Upper lobe of left lung (tissue), 6 donors: ENCODE measurements around the gene KRTAP10-7. TPM values are rescaled to one million over a fixed set of nuclear protein-coding genes. Genes with fewer than 3 reads are reported as not detected.

Experiments
- ATAC-seq, 2 donors: fragments of 200-7000 bp; cut with Tn5 transposase; one replicate each; pipeline ENCODE4 v1.9.1; 2022; ENCODE audit warnings: mild to moderate bottlenecking in 2 of 2, moderate library complexity in 2 of 2; ENCODE audit not compliant: low FRiP score in 2 of 2
- DNase-seq, 2 donors: peaks; one replicate each; pipeline ENCODE4 v3.0.0-alpha.2; 2019 to 2020
- H3K27ac ChIP-seq, 4 donors: fragments of 200-600 bp; sonication (generic); one replicate each; pipeline ENCODE4 v1.5.1; 2016 to 2019
- H3K27me3 ChIP-seq, 4 donors: fragments of 200-600 bp; sonication (generic); one replicate each; pipeline ENCODE4 v1.5.1; 2017 to 2019
- H3K36me3 ChIP-seq, 4 donors: fragments of 200-600 bp; sonication (generic); one replicate each; pipeline ENCODE4 v1.5.1; 2016 to 2019
- H3K4me1 ChIP-seq, 4 donors: fragments of 200-600 bp; sonication (generic); one replicate each; pipeline ENCODE4 v1.5.1; 2018 to 2019
- H3K4me3 ChIP-seq, 4 donors: fragments of 200-600 bp; sonication (generic); one replicate each; pipeline ENCODE4 v1.5.1; 2017 to 2019; ENCODE audit warnings: mild to moderate bottlenecking in 2 of 4, moderate library complexity in 1 of 4
- H3K9me3 ChIP-seq, 4 donors: fragments of 200-600 bp; sonication (generic); one replicate each; pipeline ENCODE4 v1.5.1; 2018 to 2019
- CTCF ChIP-seq, 6 experiments: fragments of 450-650 bp in 4 of 6; fragments of 200-600 bp in 2 of 6; sonication (generic) in 2 of 6; IDR thresholded peaks; one replicate each; pipeline ENCODE4 v1.5.1; 2016 to 2019; ENCODE audit warnings: antibody characterized with exemption in 6 of 6
- EP300 ChIP-seq, 4 donors: sonication (generic); formaldehyde crosslinking; IDR thresholded peaks; one replicate each; pipeline ENCODE4 v1.5.1; 2017; ENCODE audit warnings: antibody characterized with exemption in 4 of 4, control low read depth in 2 of 4
- POLR2A ChIP-seq, 4 donors: fragments of 450-650 bp; IDR thresholded peaks; one replicate each; pipeline ENCODE4 v1.5.1; 2016 to 2017; ENCODE audit warnings: antibody characterized with exemption in 4 of 4, mild to moderate bottlenecking in 2 of 4
- POLR2AphosphoS5 ChIP-seq, 2 donors: sonication (generic); formaldehyde crosslinking; IDR thresholded peaks; one replicate each; pipeline ENCODE4 v1.5.1; 2017; ENCODE audit warnings: antibody characterized with exemption in 2 of 2
- WGBS, 2 donors: methylation state at CpG; one replicate each; pipeline ENCODE4 v1.1.5; 2017 to 2018; 5-methylcytosine and 5-hydroxymethylcytosine counted together
- total RNA-seq, 6 donors: library from RNA; depleted of rRNA in 4 of 6; stranded (reverse); fragments of >200 nt in 4 of 6; gene quantifications; one replicate each; pipeline versions ENCODE4 v1.1.0 to v1.2.1, GENCODE V29; 2016 to 2021
- donor health status: DM: no; HTN: no; CAD: no; lungs with moderate emphysema.
- donor health status: DM: no; HTN: yes; CAD: no; lungs with severe emphysema.

The KRTAP10-7 gene
- total RNA-seq, 6 donors from 2014 or later: not detected

DNA sequence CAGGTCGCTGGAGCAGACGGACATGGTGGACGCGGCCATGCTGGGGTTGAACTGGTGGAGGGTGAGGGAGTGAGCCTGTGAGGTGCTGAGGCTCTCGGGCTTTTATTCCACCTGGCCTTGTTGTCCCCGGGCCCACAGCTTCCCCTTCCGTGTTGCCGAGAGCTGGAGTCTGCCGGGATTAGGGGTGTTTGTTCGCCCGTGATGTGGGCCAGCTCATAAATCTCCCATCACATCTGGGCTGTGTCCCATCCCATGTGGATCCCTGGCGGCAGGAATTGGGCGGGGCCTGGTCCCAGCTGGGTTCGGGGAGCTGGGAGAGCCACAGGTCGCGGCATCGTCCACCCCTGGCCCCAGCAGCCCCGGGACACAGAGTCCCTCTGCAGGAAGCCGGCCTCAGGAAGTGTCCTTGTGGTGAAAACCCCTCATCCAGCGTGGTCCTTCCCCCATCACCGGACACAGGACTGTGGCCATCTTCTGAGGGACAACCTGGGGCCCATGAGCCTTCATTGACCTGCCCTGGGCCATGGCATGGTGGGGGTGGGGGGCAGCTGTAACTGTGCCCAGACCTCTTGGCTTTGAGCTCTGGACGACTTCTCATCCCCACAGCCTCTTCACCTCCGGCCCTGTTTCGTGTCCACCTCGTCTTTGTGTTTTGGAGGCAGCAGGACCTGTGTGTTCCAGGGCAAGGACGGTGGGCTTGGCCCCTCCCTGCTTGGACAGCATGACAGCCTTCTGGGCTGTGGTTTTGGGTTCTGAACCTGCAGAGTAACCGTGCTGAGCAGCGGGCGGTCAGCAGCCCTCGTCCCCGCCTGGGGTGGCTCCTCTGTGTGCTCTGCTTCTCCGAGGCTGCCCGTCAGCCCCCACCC is 7.7 kb upstream of the KRTAP10-7 start, which contains the start of gene KRTAP10-6:
KRTAP10-6 (minus strand) TSS at position 60 of the 866 bp plus-strand sequence; CDS start at position 39, 21 bp downstream.
- peak in 1 of 2 donors; percentile 62 for DNase-seq

GRCh38 chr21:44593598-44594405 is 6.6 kb upstream of the KRTAP10-7 start:
- no peak for ATAC-seq
- H3K9me3 ChIP-seq: no peaks in the 10 kb centered on the region
- DNase-seq: no peak
- 53 to 69% methylated on average over 7 to 20 of the region's 20 CpGs for WGBS, 2 donors
- TF ChIP-seq EP300 (IDR thresholded peaks at IDR 0.05): no peak
- no peak for TF ChIP-seq CTCF (IDR thresholded peaks at IDR 0.05)
- TF ChIP-seq POLR2AphosphoS5 (IDR thresholded peaks at IDR 0.05): no peak
- TF ChIP-seq POLR2A (IDR thresholded peaks at IDR 0.05): no peak
- no peaks in the 10 kb centered on the region for H3K4me1 ChIP-seq
- H3K27ac ChIP-seq: no peak overlapping the region
- peaks cover 0 to 5% (median 0%) of the 10 kb centered on the region in 4 donors for H3K27me3 ChIP-seq
- H3K4me3 ChIP-seq: no peak overlapping the region
- H3K36me3 ChIP-seq: no peaks in the 10 kb centered on the region

More for the DNA sequence above, 7.7 kb upstream of the KRTAP10-7 start, which contains the start of gene KRTAP10-6:
- H3K27ac ChIP-seq: no peak within 1 kb of the TSS
- peaks cover 0 to 5% (median 0%) of the 10 kb centered on the region in 4 donors for H3K27me3 ChIP-seq
- no peaks in the 10 kb centered on the region for H3K4me1 ChIP-seq
- WGBS, 2 donors: 62 to 68% methylated on average over 4 to 28 of the region's 33 CpGs
- H3K36me3 ChIP-seq: no peaks in the 10 kb centered on the region
- H3K4me3 ChIP-seq: no peak within 1 kb of the TSS
- ATAC-seq: peak in 1 of 2 donors; percentile 23
- no peaks in the 10 kb centered on the region for H3K9me3 ChIP-seq
- TF ChIP-seq POLR2AphosphoS5 (IDR thresholded peaks at IDR 0.05): no peak
- no peak for TF ChIP-seq EP300 (IDR thresholded peaks at IDR 0.05)
- no peak for TF ChIP-seq POLR2A (IDR thresholded peaks at IDR 0.05)
- no peak for TF ChIP-seq CTCF (IDR thresholded peaks at IDR 0.05)

DNA sequence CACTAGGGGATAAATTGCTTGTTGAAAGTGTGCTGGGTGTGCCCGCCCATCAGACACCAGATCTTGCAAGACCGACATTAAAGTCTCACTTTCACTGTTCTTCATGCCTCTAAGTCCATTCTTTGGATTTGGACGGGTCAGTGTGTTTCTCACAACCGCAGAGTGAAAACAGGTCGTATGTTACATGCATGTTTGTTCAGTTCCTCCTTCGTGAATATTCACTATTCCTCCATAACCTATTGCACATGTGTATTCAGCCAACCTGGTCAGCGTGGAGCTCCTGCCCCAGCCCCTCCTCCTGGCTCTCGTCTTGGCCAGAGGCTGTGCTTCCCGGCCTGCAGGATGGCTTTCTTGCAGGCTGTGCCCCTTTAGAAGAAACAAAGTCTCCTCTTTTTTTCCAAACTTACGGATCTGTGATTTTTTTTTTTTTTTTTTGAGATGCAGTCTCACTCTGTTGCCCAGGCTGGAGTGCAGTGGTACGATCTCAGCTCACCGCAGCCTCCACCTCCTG is 5.9 kb upstream of the KRTAP10-7 start:
- H3K27ac ChIP-seq: no peak overlapping the region
- WGBS, 2 donors: 81 to 88% methylated on average over 12 of the region's 12 CpGs
- H3K4me3 ChIP-seq: no peak overlapping the region
- peaks cover 0 to 5% (median 0%) of the 10 kb centered on the region in 4 donors for H3K27me3 ChIP-seq
- H3K4me1 ChIP-seq: no peaks in the 10 kb centered on the region
- H3K36me3 ChIP-seq: no peaks in the 10 kb centered on the region
- no peak for ATAC-seq
- no peak for DNase-seq
- no peak for TF ChIP-seq CTCF (IDR thresholded peaks at IDR 0.05)
- TF ChIP-seq EP300 (IDR thresholded peaks at IDR 0.05): no peak
- no peak for TF ChIP-seq POLR2AphosphoS5 (IDR thresholded peaks at IDR 0.05)
- TF ChIP-seq POLR2A (IDR thresholded peaks at IDR 0.05): no peak
- no peaks in the 10 kb centered on the region for H3K9me3 ChIP-seq

DNA sequence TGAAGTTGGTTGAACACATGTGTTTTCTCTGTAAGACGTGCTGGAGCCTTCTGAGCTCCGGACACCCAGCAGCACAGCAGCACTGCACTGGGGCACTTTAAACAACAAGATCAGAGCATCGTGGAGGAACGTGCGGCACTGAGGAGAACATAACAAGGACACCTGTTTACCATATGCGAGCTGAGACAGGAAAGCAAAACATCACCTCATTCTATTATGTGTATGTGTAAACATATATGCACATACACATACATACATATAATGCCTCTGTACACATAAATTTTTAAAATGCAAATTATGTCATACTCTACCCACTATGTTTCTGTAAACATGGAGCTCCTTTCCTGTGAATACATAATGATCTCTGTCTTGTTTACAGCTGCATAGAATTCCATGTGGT is 4.9 kb upstream of the KRTAP10-7 start:
- DNase-seq (no peak), ATAC-seq (no peak)
- Histone ChIP-seq H3K4me1 (no peaks in the 10 kb centered on the region), H3K9me3 (no peaks in the 10 kb centered on the region), H3K27ac (no peak overlapping the region), H3K4me3 (no peak overlapping the region), H3K36me3 (no peaks in the 10 kb centered on the region), H3K27me3 (no peaks in the 10 kb centered on the region)
- TF ChIP-seq POLR2AphosphoS5 (IDR thresholded peaks at IDR 0.05) (no peak), POLR2A (IDR thresholded peaks at IDR 0.05) (no peak), EP300 (IDR thresholded peaks at IDR 0.05) (no peak), CTCF (IDR thresholded peaks at IDR 0.05) (no peak)
- WGBS, 2 donors: 75 to 85% methylated on average over 6 of the region's 6 CpGs
